KOPT-K1 (cell line): ENCODE data around the gene MTCL3.

Experiments
- H3K27ac ChIP-seq: fragments of 200-600 bp; sonication (generic); 2 replicates; pipeline ENCODE4 v1.5.1; 2016; ENCODE audit warnings: antibody characterized with exemption, mild to moderate bottlenecking, low read depth, low read length; ENCODE audit not compliant: poor library complexity, severe bottlenecking
- H3K36me3 ChIP-seq: fragments of 200-600 bp; sonication (generic); 2 replicates; pipeline ENCODE4 v1.5.1; 2017; ENCODE audit warnings: antibody characterized with exemption, mild to moderate bottlenecking, low read length, moderate library complexity; ENCODE audit not compliant: insufficient read depth
- H3K9me3 ChIP-seq: fragments of 200-600 bp; sonication (generic); 2 replicates; pipeline ENCODE4 v1.5.1; 2017; ENCODE audit warnings: antibody characterized with exemption, low read length, mild to moderate bottlenecking; ENCODE audit not compliant: insufficient read depth, poor library complexity, severe bottlenecking

The MTCL3 gene

DNA sequence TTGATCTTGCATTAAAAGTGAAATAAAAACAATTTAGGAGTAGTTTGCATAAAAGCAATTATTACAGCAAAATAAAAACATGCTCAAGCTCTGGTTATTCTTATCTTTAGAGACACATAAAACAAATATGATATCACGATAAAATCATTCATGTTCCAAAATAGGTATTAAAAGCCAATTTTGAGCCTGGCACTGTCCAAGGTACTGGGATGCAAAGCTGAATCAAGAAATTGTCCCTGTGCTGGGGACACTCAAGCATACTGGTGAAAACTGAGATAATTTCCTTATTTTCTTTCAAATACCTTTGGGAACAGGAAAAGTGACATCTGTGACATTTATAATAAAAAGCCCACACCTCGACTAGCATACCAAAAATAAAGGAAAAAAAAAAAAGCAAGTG, 931 bp upstream of the MTCL3 start:
- Histone ChIP-seq H3K36me3 (no peaks in the 10 kb centered on the region), H3K27ac (no peak overlapping the region), H3K9me3 (no peaks in the 10 kb centered on the region)

DNA sequence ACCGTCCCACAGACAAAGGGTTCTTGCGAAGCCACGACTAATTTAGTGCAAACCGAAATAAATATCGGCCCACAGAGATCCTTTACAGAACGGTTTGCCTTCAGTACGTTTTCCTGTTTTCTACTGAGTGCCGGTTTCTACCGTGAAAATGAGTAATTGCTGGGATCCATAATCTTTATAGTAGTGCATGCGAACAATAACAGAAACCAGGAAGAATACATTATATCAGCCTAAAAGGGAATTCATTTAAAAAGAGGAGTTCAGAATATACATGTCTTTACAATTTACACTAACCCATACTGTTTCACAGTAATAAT, 292 bp upstream of the MTCL3 start:
- H3K27ac ChIP-seq, result no peak overlapping the region
- no peaks in the 10 kb centered on the region for H3K9me3 ChIP-seq
- H3K36me3 ChIP-seq, result no peaks in the 10 kb centered on the region

DNA sequence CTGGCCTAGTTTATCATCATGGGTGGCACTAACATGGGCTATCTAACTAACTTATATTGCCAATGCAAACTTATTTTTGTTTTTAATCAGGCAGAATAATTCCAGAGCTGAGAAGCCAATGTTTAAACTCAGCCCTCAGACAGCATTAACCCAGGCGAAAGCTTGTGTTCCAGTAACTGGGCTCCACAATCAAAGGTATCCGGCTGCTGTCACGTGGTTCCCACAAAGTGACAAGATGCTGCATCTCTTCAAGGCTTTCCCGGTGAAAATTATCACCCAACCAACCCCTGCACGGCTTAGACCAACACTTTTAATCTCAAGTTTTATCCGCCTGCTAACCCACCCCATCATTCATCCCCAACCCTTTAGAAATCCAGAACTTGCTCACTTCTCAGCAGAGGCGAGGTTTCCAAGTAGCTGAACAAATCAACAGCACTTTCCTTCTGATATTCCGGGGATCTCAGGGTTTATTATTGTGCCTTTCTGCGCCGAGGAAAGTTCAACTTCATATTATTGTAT, 885 bp downstream of the MTCL3 start:
- Histone ChIP-seq H3K36me3 (peaks cover 6% of the 10 kb centered on the region; the same call in 1 of the 2 replicates), H3K9me3 (no peaks in the 10 kb centered on the region), H3K27ac (peak overlapping the region; percentile 60)

DNA sequence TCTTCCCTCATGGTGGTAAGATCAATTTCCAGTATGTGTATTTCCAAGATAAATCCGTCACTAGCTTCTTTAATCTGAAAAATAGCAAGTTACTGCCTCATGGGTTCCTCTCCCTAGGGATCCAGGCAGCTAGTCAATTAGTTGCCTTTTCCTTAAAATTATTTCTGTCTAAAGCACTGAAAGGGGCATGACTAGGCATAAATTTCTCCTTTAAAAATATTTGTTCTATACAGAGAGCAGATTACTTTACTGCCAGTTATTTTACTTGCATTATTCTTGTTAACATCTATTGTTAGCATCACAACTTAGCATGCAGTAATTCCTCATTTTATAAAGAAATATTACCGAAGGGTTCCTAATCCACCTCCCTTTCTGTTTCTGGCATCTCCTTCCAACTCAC, 1.4 kb downstream of the MTCL3 start:
- Histone ChIP-seq H3K36me3 (peaks cover 11% of the 10 kb centered on the region; the same call in 1 of the 2 replicates), H3K27ac (peak overlapping the region; percentile 60), H3K9me3 (no peaks in the 10 kb centered on the region)

DNA sequence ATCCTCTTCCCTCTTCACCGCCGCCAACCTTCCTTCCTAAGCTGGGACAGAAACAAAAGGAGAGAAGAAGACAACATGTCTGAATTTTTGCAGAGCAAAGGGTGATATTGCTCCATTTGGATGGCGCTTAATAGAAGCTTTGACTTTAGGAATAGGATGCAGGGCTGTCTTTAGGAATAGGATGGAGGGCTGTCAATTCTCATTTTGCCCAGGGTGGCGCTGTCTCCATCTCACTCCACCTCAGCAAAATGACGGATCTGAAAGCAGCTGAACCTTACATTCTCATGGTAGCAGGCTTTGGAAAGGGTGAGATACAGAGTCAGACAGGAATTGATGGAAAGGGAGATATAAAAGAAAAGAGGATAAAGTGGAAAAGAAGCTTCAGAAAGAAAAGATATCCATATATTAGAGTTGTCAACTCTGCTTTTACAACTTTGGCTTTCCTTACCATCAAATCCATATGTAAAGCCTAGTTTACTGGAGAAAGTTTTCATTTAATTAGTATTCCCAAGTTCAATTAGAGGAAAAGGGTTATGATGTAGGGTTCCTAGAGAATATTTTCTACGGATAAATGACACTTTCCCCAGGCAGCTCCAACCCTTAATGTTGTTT, 2.4 kb downstream of the MTCL3 start:
- no peaks in the 10 kb centered on the region for H3K9me3 ChIP-seq
- H3K36me3 ChIP-seq, result peaks cover 20% of the 10 kb centered on the region; the same call in 1 of the 2 replicates
- peak overlapping the region; percentile 64 for H3K27ac ChIP-seq

DNA sequence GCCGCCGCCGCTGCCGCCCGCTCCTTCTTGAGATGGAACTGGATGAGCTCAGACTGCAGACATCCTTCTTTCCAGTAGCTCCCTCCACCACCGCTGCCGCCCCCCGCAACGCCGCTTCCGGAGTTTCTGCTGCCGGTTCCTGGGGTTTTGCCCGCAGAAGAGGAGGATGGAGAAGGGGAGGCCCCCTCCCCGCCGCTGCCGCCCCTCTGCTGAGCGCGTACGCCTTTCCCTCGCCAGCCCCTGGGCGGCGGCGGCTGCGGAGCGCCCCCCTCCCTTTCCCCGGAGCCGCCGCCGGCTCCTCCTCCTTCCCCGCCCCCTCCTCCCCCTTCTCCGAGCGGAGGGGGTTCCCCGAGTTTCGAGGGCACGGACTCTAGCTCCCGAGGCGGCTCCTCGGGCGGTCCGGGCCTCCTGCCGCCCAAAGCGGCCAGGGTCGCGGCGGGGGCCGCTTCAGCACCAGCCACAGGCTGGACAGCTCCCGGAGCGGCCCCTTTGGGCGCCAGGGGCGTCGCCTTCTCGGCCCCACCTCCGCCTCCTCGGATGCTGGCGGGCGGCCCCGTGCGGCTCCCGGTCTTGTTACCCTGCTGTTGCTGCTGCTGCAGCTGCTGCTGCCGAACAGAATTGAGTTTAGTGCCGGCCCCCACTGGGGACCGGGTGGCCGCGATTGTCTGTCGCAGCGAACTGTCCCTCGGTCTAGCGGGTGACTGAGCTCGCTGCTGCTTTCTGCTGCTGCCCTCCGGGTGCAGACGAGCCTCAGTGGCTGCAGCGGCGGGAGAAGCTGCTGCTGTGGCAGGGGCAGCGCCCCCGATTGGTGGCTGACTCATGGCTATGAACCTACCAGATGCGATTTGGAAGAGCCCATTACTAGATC, 3.1 kb downstream of the MTCL3 start:
- H3K27ac ChIP-seq, result peak overlapping the region; percentile 64
- peaks cover 26% of the 10 kb centered on the region for H3K36me3 ChIP-seq
- no peaks in the 10 kb centered on the region for H3K9me3 ChIP-seq

DNA sequence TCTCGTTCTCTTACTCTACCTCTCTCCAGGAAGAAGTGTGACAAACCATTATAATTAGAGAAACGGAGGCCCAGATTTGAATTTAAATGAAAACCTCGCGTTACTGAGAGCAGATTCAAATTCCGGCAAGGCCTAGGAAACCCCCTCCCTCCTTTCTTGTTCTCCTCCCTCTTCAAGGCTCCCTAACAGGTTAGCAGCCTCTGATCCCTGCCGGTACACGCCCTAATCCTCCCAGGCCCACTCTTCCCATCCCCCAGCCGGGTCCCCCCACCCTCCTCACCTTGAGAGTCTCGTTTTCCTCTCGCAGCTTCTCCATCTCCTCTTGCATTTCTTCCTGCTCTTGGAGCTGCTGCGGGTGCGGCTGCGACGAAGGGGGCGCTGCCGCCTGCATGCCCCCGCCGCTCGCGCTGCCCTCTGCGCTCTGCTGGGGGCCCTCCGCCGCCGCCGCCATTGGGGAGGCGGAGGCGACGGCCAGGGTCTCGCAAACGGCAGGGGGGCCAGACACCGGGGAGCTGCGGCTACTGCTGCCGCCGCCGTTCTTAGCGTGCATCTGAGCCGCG, 3.8 kb downstream of the MTCL3 start:
- peaks cover 33% of the 10 kb centered on the region for H3K36me3 ChIP-seq
- peak overlapping the region; percentile 64 for H3K27ac ChIP-seq
- H3K9me3 ChIP-seq, result no peaks in the 10 kb centered on the region

DNA sequence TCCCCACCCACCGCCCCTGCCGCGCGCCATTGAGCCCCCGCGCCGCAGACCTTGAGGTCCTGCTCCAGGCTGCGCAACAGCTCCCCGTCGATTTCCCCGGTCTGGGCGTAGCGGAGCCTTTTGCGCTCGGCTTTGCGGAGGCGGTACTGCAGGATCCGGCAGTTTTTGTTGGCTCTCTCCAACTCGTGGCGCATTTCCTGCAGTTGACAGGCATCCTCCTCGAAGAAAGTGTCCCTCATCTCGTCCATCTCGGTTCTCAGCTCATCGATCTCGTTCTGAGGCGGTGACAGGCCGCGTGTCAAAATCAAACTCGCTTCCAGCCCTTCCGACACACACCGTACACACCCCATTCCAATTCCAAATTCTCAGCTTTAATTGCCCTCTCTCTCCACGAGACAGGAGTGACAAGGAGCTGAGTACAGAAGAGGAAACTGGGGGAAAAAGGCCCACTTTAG, 4.3 kb downstream of the MTCL3 start:
- Histone ChIP-seq H3K27ac (peak overlapping the region; percentile 64), H3K9me3 (no peaks in the 10 kb centered on the region), H3K36me3 (peaks cover 38% of the 10 kb centered on the region)

DNA sequence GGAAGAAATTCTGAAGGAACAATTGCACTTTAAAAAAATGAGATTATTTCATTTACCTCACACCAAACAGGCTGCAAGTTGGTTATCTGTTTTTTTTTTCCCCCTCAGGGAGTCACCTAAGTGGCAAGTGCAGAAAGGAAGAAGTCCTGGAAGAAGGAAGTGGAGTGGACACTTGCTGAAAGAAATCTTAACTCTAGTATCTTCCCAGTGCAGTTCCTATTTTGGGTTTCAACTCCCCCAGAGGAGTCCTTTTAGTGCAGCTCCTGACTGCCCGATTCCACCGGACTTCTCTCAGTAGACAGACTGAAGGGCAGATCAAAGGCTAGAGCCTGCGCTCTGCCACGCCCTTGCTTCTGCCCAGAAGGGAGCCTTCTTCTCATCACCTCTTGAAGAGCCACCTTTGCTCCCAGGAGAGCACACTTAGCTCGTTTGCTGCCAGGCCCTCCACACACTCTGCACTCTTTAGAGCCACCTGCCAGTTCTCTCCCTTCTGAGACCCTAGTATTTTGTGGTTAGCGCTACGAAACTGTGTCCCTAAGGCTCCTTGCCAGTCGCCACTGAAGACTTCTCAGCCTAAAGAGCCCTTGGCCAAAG, 4.9 kb downstream of the MTCL3 start:
- peak overlapping the region; percentile 64 for H3K27ac ChIP-seq

DNA sequence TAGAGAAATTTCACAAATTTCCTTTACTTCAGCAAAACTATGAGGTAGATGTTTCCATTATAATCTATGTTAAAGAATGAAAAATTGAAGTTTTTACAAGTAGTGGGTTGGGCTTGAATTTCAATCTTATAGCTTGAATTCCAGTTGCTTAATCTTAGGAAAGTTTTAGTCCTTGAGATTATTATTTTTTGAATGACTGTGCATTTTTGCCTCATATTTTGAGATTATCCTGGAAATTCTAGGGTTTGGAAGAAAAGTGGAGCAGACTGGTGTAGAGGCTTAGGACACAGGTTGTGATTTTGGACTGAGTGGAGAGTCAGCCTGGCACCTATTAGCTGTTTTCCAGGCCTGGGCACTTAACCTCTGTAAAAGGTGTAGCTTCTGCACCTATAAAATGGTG, 5.7 kb downstream of the MTCL3 start:
- Histone ChIP-seq H3K9me3 (no peaks in the 10 kb centered on the region), H3K27ac (no peak overlapping the region), H3K36me3 (peaks cover 52% of the 10 kb centered on the region)

More for the DNA sequence above, 4.9 kb downstream of the MTCL3 start:
- no peaks in the 10 kb centered on the region for H3K9me3 ChIP-seq
- peaks cover 43% of the 10 kb centered on the region for H3K36me3 ChIP-seq

DNA sequence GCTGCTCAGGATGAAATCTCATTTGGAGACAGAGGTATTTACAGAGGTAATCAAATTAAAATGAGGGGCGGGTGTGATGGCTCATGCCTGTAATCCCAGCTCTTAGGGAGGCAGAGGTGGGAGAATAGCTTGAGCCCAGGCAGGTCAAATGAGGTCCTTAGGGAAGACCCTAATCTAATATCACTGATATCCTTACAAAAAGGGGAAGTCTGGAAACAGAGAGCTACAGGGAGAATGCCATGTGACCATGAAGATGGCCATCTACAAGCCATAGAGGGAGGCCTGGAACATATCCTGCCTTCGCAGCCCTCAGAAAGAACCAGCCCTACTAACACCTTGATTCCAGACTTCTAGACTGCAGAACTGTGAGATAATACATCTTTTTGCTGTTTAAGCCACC, 8.3 kb downstream of the MTCL3 start:
- Histone ChIP-seq H3K9me3 (no peaks in the 10 kb centered on the region), H3K27ac (no peak overlapping the region), H3K36me3 (peaks cover 52% of the 10 kb centered on the region)

DNA sequence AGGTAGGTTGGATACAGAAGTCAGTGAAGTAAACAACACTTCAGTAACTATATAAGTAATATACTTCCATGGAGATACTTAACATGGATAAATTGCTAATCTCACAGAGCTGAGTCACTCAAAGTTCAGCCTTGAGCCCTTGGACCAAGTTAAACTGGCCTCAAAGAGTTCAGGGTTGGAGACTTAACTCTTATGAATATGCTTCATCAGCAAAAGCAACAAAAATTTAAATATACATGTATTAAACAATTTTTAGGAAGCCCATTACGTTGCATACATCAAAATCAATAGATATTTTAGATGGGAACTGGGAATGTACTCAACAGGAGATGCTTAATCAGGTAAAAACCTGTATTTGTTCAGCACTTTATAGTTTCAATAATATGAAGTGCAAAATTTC, 12.2 kb downstream of the MTCL3 start:
- H3K9me3 ChIP-seq, result no peaks in the 10 kb centered on the region
- H3K27ac ChIP-seq, result no peak overlapping the region
- H3K36me3 ChIP-seq, result peaks cover 42% of the 10 kb centered on the region

DNA sequence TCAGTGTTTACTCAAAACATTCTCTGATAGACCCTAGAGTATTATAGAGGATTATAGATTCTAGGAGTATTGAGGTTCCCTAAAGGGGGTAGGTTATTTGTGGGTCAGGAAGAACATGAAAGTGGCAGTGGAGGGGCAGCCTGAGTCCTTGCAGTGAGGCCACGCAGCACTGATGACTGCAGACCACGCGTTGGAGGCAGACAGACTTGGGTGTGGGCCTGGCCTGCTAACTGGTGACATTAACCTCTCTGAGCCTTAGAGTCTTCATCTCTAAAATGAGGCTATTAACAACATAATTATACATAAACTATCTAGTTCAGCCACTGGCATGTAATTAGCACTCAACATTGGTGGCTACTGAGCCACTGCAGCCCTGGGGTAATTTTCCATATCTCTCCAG, 16.1 kb downstream of the MTCL3 start:
- H3K36me3 ChIP-seq, result peaks cover 9% of the 10 kb centered on the region
- H3K9me3 ChIP-seq, result no peaks in the 10 kb centered on the region
- no peak overlapping the region for H3K27ac ChIP-seq

DNA sequence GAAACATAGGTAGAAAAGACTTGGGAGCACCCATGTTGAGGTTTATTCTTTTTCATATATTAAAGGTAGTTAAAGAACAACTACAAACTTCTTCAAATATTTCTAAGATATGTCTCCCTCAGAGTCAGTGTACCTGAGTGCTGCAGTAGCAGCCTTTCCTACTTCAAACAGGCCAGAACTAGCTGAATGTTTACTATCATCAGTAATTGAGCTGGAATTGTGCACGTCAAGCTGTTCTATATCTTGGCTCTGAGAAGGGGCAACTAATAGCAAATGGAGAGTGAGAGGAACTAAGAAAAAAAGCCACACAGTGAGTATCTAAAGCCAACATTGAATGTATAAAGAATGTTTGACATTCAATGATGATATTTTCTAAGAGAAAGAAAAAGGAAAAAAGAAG, 21.7 kb downstream of the MTCL3 start:
- Histone ChIP-seq H3K36me3 (0 out of 2 replicates have a peak, but pooled peaks cover 5% of the 10 kb centered on the region), H3K9me3 (no peaks in the 10 kb centered on the region), H3K27ac (no peak overlapping the region)

DNA sequence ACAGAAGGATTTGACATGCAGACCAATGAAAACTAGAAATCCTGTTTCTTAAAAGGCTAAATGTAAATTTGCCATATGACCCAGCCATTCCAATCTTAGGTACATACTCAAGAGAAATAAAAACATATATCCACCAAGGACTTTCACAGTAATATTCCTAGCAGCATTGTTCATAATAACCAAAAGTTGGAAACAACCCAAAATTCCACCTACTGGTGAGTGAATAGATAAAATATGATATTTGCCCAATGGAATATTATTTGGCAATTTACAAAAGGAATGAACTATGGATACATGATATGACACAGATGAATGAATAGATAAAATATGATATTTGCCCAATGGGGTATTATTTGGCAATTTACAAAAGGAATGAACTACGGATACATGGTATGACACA, 22.7 kb downstream of the MTCL3 start:
- H3K9me3 ChIP-seq, result no peaks in the 10 kb centered on the region
- H3K36me3 ChIP-seq, result 0 out of 2 replicates have a peak, but pooled peaks cover 5% of the 10 kb centered on the region
- H3K27ac ChIP-seq, result no peak overlapping the region
